ENCODE measurements around the gene TREML4. TPM values are rescaled to one million over a fixed set of nuclear protein-coding genes. Genes with fewer than 3 reads are reported as not detected.

Gene TREML4
- total RNA-seq, 5 donors from 2014 or later (not counting 1 experiment from before 2014, with no cell fraction given) = not detected

DNA sequence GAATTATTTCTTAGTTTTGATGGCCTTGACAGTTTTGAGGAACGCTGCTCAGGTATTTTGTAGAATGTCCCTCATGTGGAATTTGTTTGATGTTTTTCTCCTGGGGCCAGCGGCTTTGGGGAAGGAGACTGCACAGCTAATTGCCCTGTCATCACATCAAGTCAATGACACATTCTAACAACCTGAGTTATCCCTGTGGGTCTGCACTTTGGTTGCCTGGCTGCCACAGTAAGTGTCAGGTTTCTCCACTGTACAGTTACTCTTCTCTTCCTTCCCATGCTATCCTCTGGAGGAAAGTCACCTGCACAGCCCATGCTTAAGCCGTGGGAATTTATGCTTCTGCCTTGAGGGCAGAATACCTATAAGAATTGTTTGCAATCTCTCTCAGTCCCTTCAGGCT is 1.4 kb upstream of the TREML4 start:
- Mint-ChIP-seq H3K36me3 (no peaks in the 10 kb centered on the region), H3K4me1 (peaks cover 4 to 14% (median 4%) of the 10 kb centered on the region in 3 donors), H3K27ac (no peak overlapping the region), H3K9me3 (no peaks in the 10 kb centered on the region), H3K27me3 (peaks cover 11 to 18% of the 10 kb centered on the region in 2 donors), H3K4me3 (no peak overlapping the region)
- no peaks in the 10 kb centered on the region for H3K9me3 ChIP-seq
- POLR2A ChIA-PET = no interaction called here
- ATAC-seq (replicated peaks in 1 of 4) = no peak
- no peak for DNase-seq
- CTCF ChIA-PET = no interaction called here
- H3K27ac ChIP-seq (ENCODE audit: low read length) = no peak overlapping the region
- no peaks in the 10 kb centered on the region for H3K36me3 ChIP-seq (ENCODE audit: control insufficient read depth in 2 of 2, extremely low read depth in 1 of 2, insufficient read depth in 1 of 2, low read length in 1 of 2)
- H3K4me3 ChIP-seq (ENCODE audit: control insufficient read depth in 1 of 2, extremely low read depth in 1 of 2, low read length in 1 of 2) = no peak overlapping the region
- H3K27me3 ChIP-seq (replicated peaks in 1 of 2; ENCODE audit: control insufficient read depth in 2 of 2, extremely low read depth in 1 of 2, insufficient read depth in 2 of 2, low read length in 1 of 2) = peaks cover 0 to 25% of the 10 kb centered on the region in 2 experiments
- WGBS (ENCODE audit: insufficient coverage) = no CpG with 5 or more reads among the region's 3 CpGs
- H3K4me1 ChIP-seq (ENCODE audit: control insufficient read depth in 1 of 2, extremely low read depth in 1 of 2, insufficient read depth in 2 of 2, low read length in 2 of 2) = no peaks in the 10 kb centered on the region

DNA sequence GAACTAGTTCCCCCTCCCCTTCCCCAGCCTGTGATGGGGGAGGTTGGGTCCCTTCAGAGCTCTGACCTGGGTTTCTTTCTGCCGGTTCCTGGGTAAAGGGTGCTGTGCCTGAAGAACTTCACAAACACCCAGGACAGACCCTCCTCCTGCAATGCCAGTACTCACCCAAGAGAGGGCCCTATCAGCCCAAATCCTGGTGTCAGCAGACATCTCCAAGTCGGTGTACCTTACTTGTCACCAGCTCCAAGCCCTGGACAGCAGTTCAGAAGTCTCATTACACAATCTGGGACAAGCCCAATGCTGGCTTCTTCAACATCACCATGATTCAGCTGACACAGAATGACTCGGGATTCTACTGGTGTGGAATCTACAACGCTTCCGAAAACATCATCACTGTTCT is 467 bp downstream of the TREML4 start:
- ChIA-PET POLR2A (no interaction called here), CTCF (no interaction called here)
- ATAC-seq (replicated peaks in 1 of 4) = no peak
- WGBS (ENCODE audit: insufficient coverage) = 80% methylated on average over 4 of the region's 5 CpGs
- peak in 1 of 35 experiments; percentile 6 for DNase-seq
- H3K9me3 ChIP-seq = no peaks in the 10 kb centered on the region
- H3K4me1 ChIP-seq (ENCODE audit: control insufficient read depth in 1 of 2, extremely low read depth in 1 of 2, insufficient read depth in 2 of 2, low read length in 2 of 2) = no peaks in the 10 kb centered on the region
- H3K27me3 ChIP-seq (replicated peaks in 1 of 2; ENCODE audit: control insufficient read depth in 2 of 2, extremely low read depth in 1 of 2, insufficient read depth in 2 of 2, low read length in 1 of 2) = peaks cover 0 to 21% of the 10 kb centered on the region in 2 experiments
- Mint-ChIP-seq H3K27ac (no peak overlapping the region), H3K36me3 (no peaks in the 10 kb centered on the region), H3K27me3 (peaks cover 11 to 18% of the 10 kb centered on the region in 2 donors), H3K4me1 (peaks cover 0 to 6% (median 0%) of the 10 kb centered on the region in 3 donors), H3K4me3 (no peak overlapping the region), H3K9me3 (no peaks in the 10 kb centered on the region)
- H3K27ac ChIP-seq (ENCODE audit: low read length) = no peak overlapping the region
- no peak overlapping the region for H3K4me3 ChIP-seq (ENCODE audit: control insufficient read depth in 1 of 2, extremely low read depth in 1 of 2, low read length in 1 of 2)
- no peaks in the 10 kb centered on the region for H3K36me3 ChIP-seq (ENCODE audit: control insufficient read depth in 2 of 2, extremely low read depth in 1 of 2, insufficient read depth in 1 of 2, low read length in 1 of 2)

DNA sequence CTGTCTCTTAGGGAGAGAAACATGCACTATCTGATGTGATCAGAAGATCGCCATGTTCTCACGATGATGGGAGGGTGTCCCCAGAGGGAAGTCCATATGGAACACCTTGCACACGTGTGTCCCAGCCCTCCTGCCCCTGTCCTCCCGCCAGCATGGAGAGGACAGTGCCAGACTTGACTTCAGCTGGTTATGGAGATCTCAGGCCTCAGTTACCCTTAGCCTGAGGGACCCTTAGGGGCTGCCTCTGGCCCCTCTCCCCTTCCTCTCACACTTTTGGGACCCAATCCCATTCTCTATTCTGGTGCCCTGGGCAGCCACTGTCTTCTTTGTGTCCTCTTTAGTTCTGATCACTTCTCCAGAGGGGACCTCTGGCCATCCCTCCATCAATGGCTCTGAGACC is 1.6 kb downstream of the TREML4 start:
- CTCF ChIA-PET = no interaction called here
- ATAC-seq (replicated peaks in 1 of 4) = no peak

DNA sequence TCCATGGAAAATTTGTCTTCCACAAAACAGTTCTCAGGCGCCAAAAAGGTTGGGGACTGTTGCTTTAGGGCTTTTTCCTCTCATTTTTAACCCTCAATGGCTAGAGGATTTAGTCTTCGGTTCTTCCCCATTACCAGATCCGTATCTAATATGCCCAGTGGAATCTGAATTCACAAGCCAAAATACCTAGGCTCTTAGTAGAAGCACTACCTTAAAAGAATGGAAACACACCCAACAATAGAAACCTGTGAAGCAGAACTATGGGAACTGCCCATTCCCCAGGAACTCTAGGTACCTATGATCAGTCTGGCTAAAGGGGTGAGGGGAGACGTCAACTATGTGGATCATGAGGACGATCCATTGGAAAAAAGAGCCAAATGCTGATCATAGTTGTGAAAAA is 3.1 kb downstream of the TREML4 start:
- peaks cover 0 to 21% of the 10 kb centered on the region in 2 experiments for H3K27me3 ChIP-seq (replicated peaks in 1 of 2; ENCODE audit: control insufficient read depth in 2 of 2, extremely low read depth in 1 of 2, insufficient read depth in 2 of 2, low read length in 1 of 2)
- Mint-ChIP-seq H3K9me3 (no peaks in the 10 kb centered on the region), H3K4me1 (peaks cover 3 to 6% (median 5%) of the 10 kb centered on the region in 3 donors), H3K4me3 (no peak overlapping the region), H3K36me3 (no peaks in the 10 kb centered on the region), H3K27me3 (peaks cover 5 to 13% of the 10 kb centered on the region in 2 donors), H3K27ac (no peak overlapping the region)
- DNase-seq (no peak), ATAC-seq (replicated peaks in 1 of 4) (no peak)
- no peak overlapping the region for H3K27ac ChIP-seq (ENCODE audit: low read length)
- no peaks in the 10 kb centered on the region for H3K9me3 ChIP-seq
- WGBS (ENCODE audit: insufficient coverage) = no CpG with 5 or more reads among the region's 5 CpGs
- no peaks in the 10 kb centered on the region for H3K4me1 ChIP-seq (ENCODE audit: control insufficient read depth in 1 of 2, extremely low read depth in 1 of 2, insufficient read depth in 2 of 2, low read length in 2 of 2)
- ChIA-PET CTCF (no interaction called here), POLR2A (no interaction called here)
- H3K36me3 ChIP-seq (ENCODE audit: control insufficient read depth in 2 of 2, extremely low read depth in 1 of 2, insufficient read depth in 1 of 2, low read length in 1 of 2) = no peaks in the 10 kb centered on the region
- no peak overlapping the region for H3K4me3 ChIP-seq (ENCODE audit: control insufficient read depth in 1 of 2, extremely low read depth in 1 of 2, low read length in 1 of 2)

More for the DNA sequence above, 1.6 kb downstream of the TREML4 start:
- Histone ChIP-seq H3K4me1 (ENCODE audit: control insufficient read depth in 1 of 2, extremely low read depth in 1 of 2, insufficient read depth in 2 of 2, low read length in 2 of 2) (no peaks in the 10 kb centered on the region), H3K9me3 (no peaks in the 10 kb centered on the region), H3K27me3 (replicated peaks in 1 of 2; ENCODE audit: control insufficient read depth in 2 of 2, extremely low read depth in 1 of 2, insufficient read depth in 2 of 2, low read length in 1 of 2) (peaks cover 0 to 21% of the 10 kb centered on the region in 2 experiments), H3K27ac (ENCODE audit: low read length) (no peak overlapping the region), H3K4me3 (ENCODE audit: control insufficient read depth in 1 of 2, extremely low read depth in 1 of 2, low read length in 1 of 2) (no peak overlapping the region), H3K36me3 (ENCODE audit: control insufficient read depth in 2 of 2, extremely low read depth in 1 of 2, insufficient read depth in 1 of 2, low read length in 1 of 2) (no peaks in the 10 kb centered on the region)
- Mint-ChIP-seq H3K4me3 (no peak overlapping the region), H3K9me3 (no peaks in the 10 kb centered on the region), H3K27me3 (peaks cover 11 to 14% of the 10 kb centered on the region in 2 donors), H3K27ac (no peak overlapping the region), H3K36me3 (no peaks in the 10 kb centered on the region), H3K4me1 (peaks cover 0 to 6% (median 1%) of the 10 kb centered on the region in 3 donors)
- 79% methylated on average over 4 of the region's 4 CpGs for WGBS (ENCODE audit: insufficient coverage)
- POLR2A ChIA-PET = no interaction called here
- no peak for DNase-seq

DNA sequence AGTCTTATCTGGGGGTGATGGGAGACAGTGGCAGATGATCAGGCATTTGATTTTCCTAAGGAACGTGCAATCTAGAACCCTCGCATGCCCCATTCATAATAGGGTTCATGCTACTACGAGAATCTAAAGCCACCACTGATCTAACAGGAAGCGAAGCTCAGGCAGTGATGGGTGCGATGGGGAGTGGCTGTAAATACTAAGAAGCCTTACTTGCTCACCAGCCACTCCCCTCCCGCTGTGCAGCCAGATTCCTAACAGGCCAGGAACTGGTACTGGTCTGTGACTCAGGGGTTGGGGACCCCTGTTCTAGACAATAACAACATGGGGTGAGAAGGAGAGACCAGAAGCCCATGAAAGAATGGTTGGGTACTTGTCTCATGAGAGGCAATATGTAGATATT is 4.5 kb downstream of the TREML4 start:
- H3K27me3 Mint-ChIP-seq = peaks cover 11 to 14% of the 10 kb centered on the region in 2 donors
- H3K9me3 Mint-ChIP-seq = no peaks in the 10 kb centered on the region
- ChIA-PET POLR2A (no interaction called here), CTCF (no interaction called here)
- Histone ChIP-seq H3K27me3 (replicated peaks in 1 of 2; ENCODE audit: control insufficient read depth in 2 of 2, extremely low read depth in 1 of 2, insufficient read depth in 2 of 2, low read length in 1 of 2) (peaks cover 0 to 26% of the 10 kb centered on the region in 2 experiments), H3K9me3 (no peaks in the 10 kb centered on the region), H3K27ac (ENCODE audit: low read length) (no peak overlapping the region), H3K4me1 (ENCODE audit: control insufficient read depth in 1 of 2, extremely low read depth in 1 of 2, insufficient read depth in 2 of 2, low read length in 2 of 2) (no peaks in the 10 kb centered on the region), H3K36me3 (ENCODE audit: control insufficient read depth in 2 of 2, extremely low read depth in 1 of 2, insufficient read depth in 1 of 2, low read length in 1 of 2) (no peaks in the 10 kb centered on the region), H3K4me3 (ENCODE audit: control insufficient read depth in 1 of 2, extremely low read depth in 1 of 2, low read length in 1 of 2) (no peak overlapping the region)
- H3K36me3 Mint-ChIP-seq = no peaks in the 10 kb centered on the region
- ATAC-seq (replicated peaks in 1 of 4) (no peak), DNase-seq (no peak)
- no peak overlapping the region for H3K27ac Mint-ChIP-seq
- no peak overlapping the region for H3K4me3 Mint-ChIP-seq
- WGBS (ENCODE audit: insufficient coverage) = no CpG with 5 or more reads among the region's 6 CpGs
- H3K4me1 Mint-ChIP-seq = peaks cover 3 to 12% (median 5%) of the 10 kb centered on the region in 3 donors

DNA sequence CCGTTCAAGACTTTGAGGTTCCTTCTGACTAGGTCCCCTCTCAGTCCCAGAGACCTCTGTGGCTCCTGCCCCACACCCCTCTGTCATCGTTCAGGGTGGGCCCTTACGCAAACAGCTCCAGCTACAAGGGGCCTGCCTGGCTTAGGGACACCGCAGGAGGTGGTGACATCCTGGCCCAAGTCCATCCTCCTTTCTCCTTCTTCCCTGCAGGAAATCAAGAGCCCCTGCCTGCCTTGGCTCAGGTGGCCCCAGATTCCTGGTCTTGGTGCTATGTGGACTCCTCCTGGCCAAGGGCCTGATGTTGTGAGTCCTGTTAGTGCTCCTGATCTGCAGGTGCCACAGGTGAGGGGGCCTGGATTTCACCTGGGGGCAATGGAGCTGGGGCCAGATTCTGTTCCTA is 8.1 kb downstream of the TREML4 start:
- WGBS (ENCODE audit: insufficient coverage) = 100% methylated on average over 2 of the region's 4 CpGs
- H3K27ac ChIP-seq (ENCODE audit: low read length) = no peak overlapping the region
- CTCF ChIA-PET = no interaction called here

DNA sequence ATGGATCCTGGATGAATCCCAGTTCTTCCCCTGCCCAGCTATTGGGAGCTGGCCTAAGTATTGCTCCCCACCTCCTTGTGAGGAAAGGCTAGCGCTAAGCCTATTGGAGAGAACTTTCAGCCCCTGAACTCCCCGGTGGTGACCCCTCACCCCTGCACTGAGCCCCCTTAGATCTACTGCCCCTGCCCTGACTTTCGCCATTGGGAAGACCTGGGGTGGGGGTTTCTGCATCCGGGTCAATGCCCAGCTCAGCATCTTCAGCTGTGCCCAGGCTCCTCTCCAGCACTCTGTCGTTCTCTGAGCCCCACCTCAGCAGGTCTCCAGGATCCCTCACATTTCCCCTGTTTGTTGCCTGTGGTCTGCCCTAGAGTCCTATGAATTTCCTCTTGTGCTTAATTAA is 9.0 kb downstream of the TREML4 start:
- Histone ChIP-seq H3K4me1 (ENCODE audit: control insufficient read depth in 1 of 2, extremely low read depth in 1 of 2, insufficient read depth in 2 of 2, low read length in 2 of 2) (no peaks in the 10 kb centered on the region), H3K27ac (ENCODE audit: low read length) (no peak overlapping the region), H3K27me3 (replicated peaks in 1 of 2; ENCODE audit: control insufficient read depth in 2 of 2, extremely low read depth in 1 of 2, insufficient read depth in 2 of 2, low read length in 1 of 2) (peaks cover 0 to 11% of the 10 kb centered on the region in 2 experiments), H3K4me3 (ENCODE audit: control insufficient read depth in 1 of 2, extremely low read depth in 1 of 2, low read length in 1 of 2) (no peak overlapping the region), H3K9me3 (no peaks in the 10 kb centered on the region), H3K36me3 (ENCODE audit: control insufficient read depth in 2 of 2, extremely low read depth in 1 of 2, insufficient read depth in 1 of 2, low read length in 1 of 2) (no peaks in the 10 kb centered on the region)
- Mint-ChIP-seq H3K4me3 (no peak overlapping the region), H3K4me1 (peaks cover 3 to 6% (median 5%) of the 10 kb centered on the region in 3 donors), H3K27ac (no peak overlapping the region), H3K36me3 (no peaks in the 10 kb centered on the region), H3K27me3 (peaks cover 6 to 26% of the 10 kb centered on the region in 2 donors), H3K9me3 (no peaks in the 10 kb centered on the region)
- 87% methylated on average over 4 of the region's 5 CpGs for WGBS (ENCODE audit: insufficient coverage)
- CTCF ChIA-PET = no interaction called here
- POLR2A ChIA-PET = no interaction called here
- no peak for ATAC-seq (replicated peaks in 1 of 4)
- no peak for DNase-seq

More for the DNA sequence above, 8.1 kb downstream of the TREML4 start:
- no peak overlapping the region for H3K4me3 ChIP-seq (ENCODE audit: control insufficient read depth in 1 of 2, extremely low read depth in 1 of 2, low read length in 1 of 2)
- H3K36me3 ChIP-seq (ENCODE audit: control insufficient read depth in 2 of 2, extremely low read depth in 1 of 2, insufficient read depth in 1 of 2, low read length in 1 of 2) = no peaks in the 10 kb centered on the region
- Mint-ChIP-seq H3K27me3 (peaks cover 6 to 26% of the 10 kb centered on the region in 2 donors), H3K36me3 (no peaks in the 10 kb centered on the region), H3K4me3 (no peak overlapping the region), H3K27ac (no peak overlapping the region), H3K9me3 (no peaks in the 10 kb centered on the region), H3K4me1 (peaks cover 3 to 6% (median 5%) of the 10 kb centered on the region in 3 donors)
- no peaks in the 10 kb centered on the region for H3K4me1 ChIP-seq (ENCODE audit: control insufficient read depth in 1 of 2, extremely low read depth in 1 of 2, insufficient read depth in 2 of 2, low read length in 2 of 2)
- POLR2A ChIA-PET = no interaction called here
- no peaks in the 10 kb centered on the region for H3K9me3 ChIP-seq
- peaks cover 0 to 11% of the 10 kb centered on the region in 2 experiments for H3K27me3 ChIP-seq (replicated peaks in 1 of 2; ENCODE audit: control insufficient read depth in 2 of 2, extremely low read depth in 1 of 2, insufficient read depth in 2 of 2, low read length in 1 of 2)
- DNase-seq (no peak), ATAC-seq (replicated peaks in 1 of 4) (no peak)

All from T-cell (primary cell).